Peyer's patch (tissue), 4 donors: ENCODE results near the gene BCL6B. TPM values are rescaled to one million over a fixed set of nuclear protein-coding genes. Genes with fewer than 3 reads are reported as not detected.

Source experiments
- DNase-seq, 3 donors: peaks; one replicate each; pipeline ENCODE4 v3.0.0-alpha.2; 2017 to 2019
- H3K27ac ChIP-seq, 4 donors: fragments of 200-600 bp; sonication (generic); one replicate each; pipeline ENCODE4 v1.5.1; 2016 to 2019
- H3K27me3 ChIP-seq, 2 donors: fragments of 200-600 bp; sonication (generic); one replicate each; pipeline ENCODE4 v1.5.1; 2019
- H3K36me3 ChIP-seq, 3 donors: fragments of 200-600 bp; sonication (generic); one replicate each; pipeline ENCODE4 v1.5.1; 2016 to 2019
- H3K4me1 ChIP-seq, 4 donors: fragments of 200-600 bp; sonication (generic); one replicate each; pipeline ENCODE4 v1.5.1; 2016 to 2019
- H3K4me3 ChIP-seq, 4 donors: fragments of 200-600 bp; sonication (generic); 1 replicate in 3 of 4; 2 replicates in 1 of 4; pipeline ENCODE4 v1.5.1; 2016 to 2019; ENCODE audit warnings: mild to moderate bottlenecking in 1 of 4
- H3K9me3 ChIP-seq, 4 donors: fragments of 200-600 bp; sonication (generic); one replicate each; pipeline ENCODE4 v1.5.1; 2016 to 2019; ENCODE audit warnings: mild to moderate bottlenecking in 1 of 4
- CTCF ChIP-seq, 6 experiments: fragments of 450-650 bp in 4 of 6; fragments of 200-600 bp in 2 of 6; sonication (generic) in 1 of 6; IDR thresholded peaks; one replicate each; pipeline ENCODE4 v1.5.1; 2017 to 2019; ENCODE audit warnings: antibody characterized with exemption in 6 of 6, mild to moderate bottlenecking in 3 of 6, moderate library complexity in 1 of 6
- POLR2A ChIP-seq, 2 donors: fragments of 450-650 bp; IDR thresholded peaks; one replicate each; pipeline ENCODE4 v1.5.1; 2017; ENCODE audit warnings: antibody characterized with exemption in 2 of 2, mild to moderate bottlenecking in 2 of 2, moderate library complexity in 2 of 2
- small RNA-seq, 2 donors: library from RNA; depleted of rRNA; stranded (forward); fragments of <200 nt; gene quantifications; one replicate each; pipeline ENCODE3, GENCODE V24; 2016
- total RNA-seq, 4 donors: library from RNA; depleted of rRNA; stranded (reverse); fragments of >200 nt; gene quantifications; one replicate each; pipeline ENCODE4 v1.1.0, GENCODE V29; 2016

Gene BCL6B
- total RNA-seq, 4 donors from 2014 or later = 0.57 to 9.9 (median 1.4) TPM

GRCh38 chr17:7077911-7078546 is 55.2 kb downstream of the BCL6B start:
- DNase-seq = no peak
- no peaks in the 10 kb centered on the region for H3K9me3 ChIP-seq
- H3K36me3 ChIP-seq = no peaks in the 10 kb centered on the region
- H3K4me3 ChIP-seq = peak overlapping the region in 1 of 4 donors; percentile 11
- no peaks in the 10 kb centered on the region for H3K27me3 ChIP-seq
- no peaks in the 10 kb centered on the region for H3K4me1 ChIP-seq
- no peak overlapping the region for H3K27ac ChIP-seq
- TF ChIP-seq CTCF (IDR thresholded peaks at IDR 0.05) (no peak), POLR2A (IDR thresholded peaks at IDR 0.05) (no peak)

GRCh38 chr17:7078711-7079110 is 55.9 kb downstream of the BCL6B start:
- Histone ChIP-seq H3K27me3 (no peaks in the 10 kb centered on the region), H3K9me3 (no peaks in the 10 kb centered on the region), H3K4me3 (peak overlapping the region in 1 of 4 donors; percentile 11), H3K27ac (no peak overlapping the region), H3K36me3 (no peaks in the 10 kb centered on the region), H3K4me1 (no peaks in the 10 kb centered on the region)
- DNase-seq = no peak
- TF ChIP-seq CTCF (IDR thresholded peaks at IDR 0.05) (no peak), POLR2A (IDR thresholded peaks at IDR 0.05) (no peak)

Small RNAs within 50 kb of the gene (small RNA-seq; reads per million reads assigned to genes)
- gene AC120057.1 = 0 reads per million in 2 donors

Other genes with a start within 250 kb of the BCL6B start
- 1 to 10 TPM in 1 of 4 donors, under 1 TPM in 1, not detected in 2; 0.53 to 4.1 TPM for gene FBXO39, start 246.8 kb upstream of the BCL6B start, total RNA-seq
- not detected for gene TEKT1, start 191.3 kb upstream of the BCL6B start, total RNA-seq
- not detected for gene ALOX12, start 27.0 kb upstream of the BCL6B start, total RNA-seq
- 100 to 1,000 TPM in 2 of 4 donors, 10 to 100 TPM in 2; 56.9 to 138 (median 109) TPM for gene RNASEK, start 10.4 kb upstream of the BCL6B start, total RNA-seq
- 10 to 100 TPM in 1 of 4 donors, 1 to 10 TPM in 3; 7.5 to 16.4 (median 8.8) TPM for gene SLC16A13, start 13.0 kb downstream of the BCL6B start, total RNA-seq
- gene SLC16A11, start 21.0 kb downstream of the BCL6B start, total RNA-seq = 1 to 10 TPM in 1 of 4 donors, under 1 TPM in 1, not detected in 2; 0.94 to 1.1 TPM
- gene CLEC10A, start 57.2 kb downstream of the BCL6B start, total RNA-seq = 1 to 10 TPM; 1.8 to 9.9 (median 5.6) TPM
- gene ASGR2, start 91.8 kb downstream of the BCL6B start, total RNA-seq = not detected
- 1 to 10 TPM in 1 of 4 donors, under 1 TPM in 2, not detected in 1; 0.88 to 2.5 (median 0.94) TPM for gene ASGR1, start 156.3 kb downstream of the BCL6B start, total RNA-seq
- gene DLG4, start 196.8 kb downstream of the BCL6B start, total RNA-seq = 10 to 100 TPM in 2 of 4 donors, 1 to 10 TPM in 2; 2.6 to 15.7 (median 9.4) TPM
- gene ACADVL, start 196.9 kb downstream of the BCL6B start, total RNA-seq = 1,000 to 10,000 TPM; 1,292 to 4,167 (median 1,553) TPM
- gene DVL2, start 211.5 kb downstream of the BCL6B start, total RNA-seq = 10 to 100 TPM; 42.1 to 61.9 (median 50.1) TPM
- gene PHF23, start 216.4 kb downstream of the BCL6B start, total RNA-seq = 10 to 100 TPM; 22.2 to 38.8 (median 35.1) TPM
- gene GABARAP, start 219.4 kb downstream of the BCL6B start, total RNA-seq = 100 to 1,000 TPM; 288 to 521 (median 367) TPM
- gene CTDNEP1, start 228.7 kb downstream of the BCL6B start, total RNA-seq = 10 to 100 TPM; 55.3 to 86.9 (median 76.4) TPM
- 10 to 100 TPM; 15.1 to 75.1 (median 29.0) TPM for gene ELP5, start 229.2 kb downstream of the BCL6B start, total RNA-seq
- gene CLDN7, start 239.4 kb downstream of the BCL6B start, total RNA-seq = 1,000 to 10,000 TPM in 1 of 4 donors, 100 to 1,000 TPM in 2, 10 to 100 TPM in 1; 80.0 to 1,052 (median 864) TPM